ENCODE measurements around the gene SHROOM3. TPM values are rescaled to one million over a fixed set of nuclear protein-coding genes. Genes with fewer than 3 reads are reported as not detected.
A peak's percentile ranks its signal among the peaks of the same experiment; 100 is the strongest.
"Not testable (repeated sequence)": the region's sequence is repeated elsewhere in the genome, so short reads cannot be mapped to it uniquely, and the experiment has no call there.

The SHROOM3 gene
- polyA plus RNA-seq, 1 experiment, result 9.5 TPM

DNA sequence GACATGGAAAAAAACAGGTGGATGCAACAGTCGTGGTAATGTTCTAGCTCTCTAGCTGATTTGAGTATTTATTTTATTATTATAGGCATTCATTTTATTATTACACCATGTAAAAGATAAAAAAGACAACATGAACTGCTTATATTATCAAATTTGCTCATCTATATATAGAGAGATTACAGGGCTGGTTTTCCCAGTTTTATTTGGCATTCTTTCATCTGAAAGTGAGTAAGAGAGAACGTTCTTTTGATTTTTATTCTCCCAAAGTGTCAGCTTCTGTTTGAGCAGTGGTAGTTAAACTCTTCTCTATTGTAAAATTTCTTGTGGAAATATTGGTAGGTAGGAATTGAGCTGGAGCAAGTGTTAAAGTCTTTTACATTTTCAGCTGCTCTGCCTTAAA is 283.0 kb downstream of the SHROOM3 start:
- Histone ChIP-seq H3K9me3 (ENCODE audit: control insufficient read depth, insufficient read depth, low read length) (no peaks in the 10 kb centered on the region), H3K4me3 (ENCODE audit: low read depth, low read length) (no peak overlapping the region), H3K27me3 (ENCODE audit: control insufficient read depth, insufficient read depth, low read length) (no peaks in the 10 kb centered on the region), H3K27ac (ENCODE audit: low read depth, low read length) (no peak overlapping the region)
- POLR2A ChIA-PET, result no interaction called here
- no peak for TF ChIP-seq CTCF (IDR thresholded peaks at IDR 0.05; ENCODE audit: low read depth, low read length)
- CTCF ChIA-PET, result interaction anchor here (0.8 to 1.2 kb wide), 2 partner anchors 29 to 40 kb away, joined by 3 to 4 read pairs; no protein-coding TSS in a partner anchor
- DNase-seq (ENCODE audit: low read depth, low spot score), result no peak

GRCh38 chr4:76718831-76719230 is 283.8 kb downstream of the SHROOM3 start:
- ChIA-PET POLR2A (no interaction called here), CTCF (interaction anchor here (0.8 to 1.2 kb wide), 2 partner anchors 30 to 39 kb away, joined by 3 to 4 read pairs; no protein-coding TSS in a partner anchor)
- H3K27ac ChIP-seq (ENCODE audit: low read depth, low read length), result no peak overlapping the region
- no peaks in the 10 kb centered on the region for H3K27me3 ChIP-seq (ENCODE audit: control insufficient read depth, insufficient read depth, low read length)
- TF ChIP-seq CTCF (IDR thresholded peaks at IDR 0.05; ENCODE audit: low read depth, low read length), result no peak
- no peak overlapping the region for H3K4me3 ChIP-seq (ENCODE audit: low read depth, low read length)
- H3K9me3 ChIP-seq (ENCODE audit: control insufficient read depth, insufficient read depth, low read length), result no peaks in the 10 kb centered on the region
- DNase-seq (ENCODE audit: low read depth, low spot score), result no peak

GRCh38 chr4:76720121-76720520 is 285.1 kb downstream of the SHROOM3 start:
- H3K27ac ChIP-seq (ENCODE audit: low read depth, low read length), result no peak overlapping the region
- H3K27me3 ChIP-seq (ENCODE audit: control insufficient read depth, insufficient read depth, low read length), result no peaks in the 10 kb centered on the region
- TF ChIP-seq CTCF (IDR thresholded peaks at IDR 0.05; ENCODE audit: low read depth, low read length), result no peak
- POLR2A ChIA-PET, result no interaction called here
- no peak overlapping the region for H3K4me3 ChIP-seq (ENCODE audit: low read depth, low read length)
- CTCF ChIA-PET, result no interaction called here
- no peaks in the 10 kb centered on the region for H3K9me3 ChIP-seq (ENCODE audit: control insufficient read depth, insufficient read depth, low read length)
- DNase-seq (ENCODE audit: low read depth, low spot score), result no peak

DNA sequence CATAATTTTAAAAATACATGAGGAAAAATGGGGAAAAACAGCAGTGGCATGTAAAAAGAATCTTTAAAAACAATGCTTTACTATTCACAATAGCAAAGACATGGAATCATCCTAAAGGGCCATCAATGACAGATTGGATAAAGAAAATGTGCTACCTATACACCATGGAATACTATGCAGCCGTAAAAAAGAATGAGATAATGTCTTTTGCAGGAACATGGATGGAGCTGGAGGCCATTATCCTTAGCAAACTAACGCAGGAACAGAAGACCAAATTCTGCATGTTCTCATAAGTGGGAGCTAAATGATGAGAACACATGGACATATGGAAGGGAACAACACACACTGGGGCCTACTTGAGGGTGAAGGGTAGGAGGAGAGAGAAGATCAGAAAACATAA is 287.1 kb downstream of the SHROOM3 start:
- POLR2A ChIA-PET, result not testable (repeated sequence)
- CTCF ChIA-PET, result interaction anchor here (1.0 kb wide), 1 partner anchor 9 kb away, joined by 4 read pairs; no protein-coding TSS in a partner anchor

GRCh38 chr4:76722838-76723237 is 287.8 kb downstream of the SHROOM3 start:
- no peak for TF ChIP-seq CTCF (IDR thresholded peaks at IDR 0.05; ENCODE audit: low read depth, low read length)
- POLR2A ChIA-PET, result interaction anchor here (0.6 kb wide), 1 partner anchor 349 kb away, joined by 3 read pairs; no protein-coding TSS in a partner anchor
- CTCF ChIA-PET, result interaction anchor here (0.6 to 1.0 kb wide), 3 partner anchors 10 to 40 kb away, joined by 3 to 4 read pairs (median 3); no protein-coding TSS in a partner anchor
- no peaks in the 10 kb centered on the region for H3K27me3 ChIP-seq (ENCODE audit: control insufficient read depth, insufficient read depth, low read length)
- H3K4me3 ChIP-seq (ENCODE audit: low read depth, low read length), result no peak overlapping the region
- peak overlapping the region; percentile 63 for H3K27ac ChIP-seq (ENCODE audit: low read depth, low read length)
- no peak for DNase-seq (ENCODE audit: low read depth, low spot score)
- no peaks in the 10 kb centered on the region for H3K9me3 ChIP-seq (ENCODE audit: control insufficient read depth, insufficient read depth, low read length)

More for the DNA sequence above, 287.1 kb downstream of the SHROOM3 start:
- H3K4me3 ChIP-seq (ENCODE audit: low read depth, low read length); H3K27me3 ChIP-seq (ENCODE audit: control insufficient read depth, insufficient read depth, low read length); DNase-seq (ENCODE audit: low read depth, low spot score); H3K27ac ChIP-seq (ENCODE audit: low read depth, low read length); H3K9me3 ChIP-seq (ENCODE audit: control insufficient read depth, insufficient read depth, low read length): not testable (repeated sequence)
